Epidermal melanocyte (primary cell): ENCODE results near the gene ANKRD44.

ENCODE experiments used
- DNase-seq: peaks from one replicate; pipeline ENCODE4 v3.0.0; 2011; ENCODE audit warnings: low spot score; ENCODE audit not compliant: insufficient read length

Gene ANKRD44

GRCh38 chr2:197181491-197181890 lies 129.1 kb downstream of the ANKRD44 start:
- DNase-seq = no peak

DNA sequence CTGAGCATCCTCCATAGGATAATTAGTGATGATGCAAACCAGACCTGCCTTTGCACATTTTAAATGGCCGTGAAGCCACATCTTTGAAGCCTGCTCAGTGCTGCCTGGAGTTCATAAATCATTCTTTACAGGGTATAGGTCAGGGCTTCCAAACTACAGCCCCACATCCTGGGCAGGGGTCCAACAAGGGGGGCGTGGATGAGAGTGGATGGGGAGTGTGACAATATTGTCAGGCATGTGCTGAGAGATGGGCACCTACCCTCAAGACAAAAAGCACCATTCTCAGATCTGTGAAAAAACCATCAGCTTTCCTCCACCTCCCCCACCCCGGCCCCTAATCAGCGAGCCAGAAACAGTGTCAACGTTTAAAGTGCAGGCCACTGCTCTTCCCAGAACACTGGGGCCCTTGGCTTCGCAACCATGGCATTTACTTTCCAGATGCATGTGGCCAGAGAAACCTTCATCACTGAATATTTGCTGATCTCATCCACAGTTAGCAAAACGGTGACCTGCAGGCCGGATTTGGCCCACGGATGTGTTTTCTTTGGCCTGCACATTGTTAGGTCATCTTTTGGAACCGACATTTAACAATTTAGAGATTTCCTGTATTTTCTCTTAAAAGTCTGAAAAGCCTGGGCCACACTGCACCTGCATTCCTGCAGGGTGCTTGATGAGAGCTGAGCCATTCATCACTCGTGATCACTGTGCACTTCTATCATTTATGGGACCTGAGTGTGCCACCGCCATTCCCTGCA lies 130.7 kb downstream of the ANKRD44 start:
- DNase-seq = no peak

DNA sequence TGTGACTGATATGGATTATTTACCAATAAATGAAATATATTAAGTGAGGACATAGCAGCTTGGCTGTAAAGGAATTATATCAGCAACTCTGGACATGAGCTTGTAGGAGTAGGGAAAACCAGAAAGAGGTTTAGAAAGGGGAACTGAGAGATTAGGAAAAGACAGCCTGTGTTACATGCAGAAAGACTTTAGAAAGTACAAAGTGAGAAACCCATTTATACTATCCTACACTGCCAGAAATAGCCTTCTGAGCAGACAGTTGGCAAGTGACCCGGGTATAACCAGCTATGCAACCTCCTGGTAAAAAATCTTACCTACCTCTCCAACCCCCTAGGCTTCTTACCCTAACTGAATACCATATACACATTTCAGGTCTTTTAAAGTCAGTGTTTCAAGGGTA lies 134.1 kb downstream of the ANKRD44 start:
- no peak for DNase-seq

- no peak for DNase-seq
Measured at GRCh38 chr2:197174539-197175094, 136.0 kb downstream of the ANKRD44 start.

GRCh38 chr2:197171582-197171981 lies 139.0 kb downstream of the ANKRD44 start:
- no peak for DNase-seq

DNA sequence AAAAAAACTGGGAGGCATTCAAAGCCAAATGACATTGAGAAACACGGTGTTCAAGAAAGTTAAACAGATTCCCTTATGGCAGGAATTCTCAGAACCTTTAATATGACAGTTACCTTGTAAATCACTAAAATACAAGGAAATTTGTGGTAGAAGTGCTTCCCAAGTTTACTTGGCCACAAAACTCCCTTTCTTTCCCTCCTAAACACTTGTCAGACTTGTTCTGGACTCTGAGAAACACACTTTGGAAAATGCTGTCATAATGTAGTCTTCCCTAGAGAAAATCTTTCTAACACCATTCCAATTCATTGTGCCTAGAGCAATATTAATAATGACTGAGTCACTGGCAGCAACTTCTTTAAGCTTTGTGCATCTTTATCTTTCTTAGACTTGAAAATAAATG lies 140.4 kb downstream of the ANKRD44 start:
- no peak for DNase-seq

GRCh38 chr2:197168705-197169104 lies 141.9 kb downstream of the ANKRD44 start:
- DNase-seq = no peak

DNA sequence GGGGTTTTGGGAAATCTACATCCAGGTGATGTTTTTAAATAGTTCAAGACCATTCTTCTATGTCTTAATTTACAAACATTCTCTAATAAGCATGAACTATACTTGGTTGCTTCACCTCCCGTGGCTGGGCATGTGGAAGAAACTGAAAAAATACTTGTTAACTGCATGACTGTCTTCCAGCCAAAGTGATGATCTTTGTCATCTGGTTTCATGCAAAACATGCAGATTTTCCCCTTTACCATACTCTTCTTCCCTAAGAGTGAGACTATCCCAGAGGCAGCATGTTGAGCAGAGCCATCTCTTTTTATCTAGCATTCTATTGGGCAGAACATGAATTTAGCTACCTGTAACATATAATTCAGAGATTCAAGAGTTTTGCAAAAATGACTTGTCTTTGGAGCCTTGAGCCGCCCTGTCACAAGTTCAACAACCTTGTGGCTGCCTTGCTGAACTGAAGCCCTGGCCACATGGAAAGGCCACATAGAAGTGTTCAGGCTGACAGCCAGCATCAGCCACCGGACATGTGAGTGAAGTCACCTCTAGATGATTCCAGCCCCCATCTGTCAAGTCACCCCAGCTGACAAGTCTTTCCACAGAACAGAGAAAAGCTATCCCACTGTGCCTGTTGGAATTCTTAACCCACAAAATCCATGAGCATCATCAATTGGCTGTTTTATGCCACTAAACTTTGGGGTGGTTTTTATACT lies 142.8 kb downstream of the ANKRD44 start:
- no peak for DNase-seq

DNA sequence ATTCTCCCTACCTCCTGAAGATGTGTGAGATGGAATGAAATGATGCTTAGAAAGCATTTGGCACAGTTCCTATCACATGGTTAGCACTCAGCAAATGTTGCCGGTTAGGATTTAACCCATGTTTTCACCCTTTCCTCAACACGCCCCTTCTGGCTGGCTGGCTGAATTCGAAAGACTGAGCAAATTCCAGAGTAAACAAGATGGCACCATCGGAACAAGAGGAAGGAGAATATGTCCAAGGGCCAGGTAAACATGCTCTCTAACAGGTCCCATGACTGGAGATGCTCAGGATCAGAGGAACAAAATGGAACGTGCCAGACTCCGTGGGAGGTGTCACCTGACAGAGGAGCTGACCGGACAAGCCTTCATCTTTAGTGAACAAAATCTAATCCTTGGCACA lies 145.6 kb downstream of the ANKRD44 start:
- DNase-seq = no peak

DNA sequence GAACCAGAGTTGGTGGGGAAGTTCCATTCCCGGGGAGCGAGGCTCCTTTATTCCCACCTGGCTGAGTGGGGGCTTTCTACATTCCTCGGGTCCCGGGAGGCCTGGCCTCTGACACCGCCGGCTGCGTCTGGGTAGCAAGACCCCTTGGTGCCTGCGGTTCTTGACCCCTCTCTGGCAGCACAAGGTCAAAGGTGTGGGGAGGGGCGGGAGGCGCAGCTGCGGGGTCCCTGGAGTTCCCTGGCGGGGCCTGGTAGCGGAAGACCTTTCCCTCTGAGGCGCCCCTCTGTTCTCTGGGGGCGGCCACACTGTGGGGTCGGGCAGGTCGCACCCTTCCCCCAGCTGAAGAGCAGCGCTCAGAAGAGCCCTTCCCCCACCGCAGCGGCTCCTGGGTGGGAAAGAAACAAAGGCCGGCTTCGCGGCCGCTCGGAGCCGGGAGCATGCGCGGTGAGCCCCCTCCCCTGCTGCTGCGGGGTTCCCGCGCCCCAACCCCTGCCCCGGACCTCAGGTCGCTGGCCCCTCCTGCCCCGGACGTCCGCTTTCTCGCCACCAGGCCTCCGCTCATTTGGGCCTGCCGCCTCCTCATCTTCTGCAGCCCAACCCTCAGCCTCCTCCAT lies 146.3 kb downstream of the ANKRD44 start:
- no peak for DNase-seq

DNA sequence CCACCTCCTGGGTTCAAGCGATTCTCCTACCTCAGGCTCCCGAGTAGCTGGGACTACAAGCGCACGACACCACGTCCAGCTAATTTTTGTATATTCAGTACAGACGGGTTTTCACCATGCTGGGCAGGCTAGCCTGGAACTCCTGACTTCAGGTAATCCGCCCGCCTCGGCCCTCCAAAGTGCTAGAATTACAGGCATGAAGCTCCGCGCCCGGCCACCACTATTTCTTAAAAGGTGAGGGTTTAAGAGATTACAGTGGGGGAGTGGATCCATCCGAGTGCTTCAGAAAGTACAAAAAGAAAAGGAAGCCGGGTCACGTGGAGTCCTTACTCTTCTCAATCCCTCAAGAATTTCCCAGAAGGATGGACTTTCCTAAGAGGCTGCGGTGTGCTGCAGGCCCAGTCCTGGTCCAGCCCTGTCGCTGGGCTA lies 146.9 kb downstream of the ANKRD44 start:
- no peak for DNase-seq

DNA sequence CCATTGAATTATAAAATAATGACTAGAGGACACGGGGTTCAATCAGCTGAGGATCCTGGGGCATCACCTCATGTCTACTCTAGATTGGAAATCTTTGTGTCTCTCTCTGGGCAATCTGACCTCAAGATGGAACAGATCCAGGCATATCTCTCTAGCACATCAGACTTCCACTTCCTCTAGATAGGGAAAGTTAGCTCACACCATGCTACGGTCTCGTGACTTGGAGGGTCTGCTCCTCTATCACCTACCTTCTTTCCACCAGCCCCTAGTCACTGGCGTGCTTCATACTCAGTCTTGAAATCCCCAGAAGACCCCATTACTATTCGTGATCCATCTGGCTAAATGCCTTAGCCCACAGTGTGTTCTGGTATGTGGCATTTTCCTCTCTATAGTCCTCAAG lies 148.8 kb downstream of the ANKRD44 start:
- DNase-seq = no peak

- no peak for DNase-seq
Measured at GRCh38 chr2:197159661-197160211, 150.8 kb downstream of the ANKRD44 start.

- DNase-seq = no peak
Measured at GRCh38 chr2:197158591-197159550, 151.7 kb downstream of the ANKRD44 start.

- DNase-seq = no peak
Measured at GRCh38 chr2:197157879-197158537, 152.6 kb downstream of the ANKRD44 start.

DNA sequence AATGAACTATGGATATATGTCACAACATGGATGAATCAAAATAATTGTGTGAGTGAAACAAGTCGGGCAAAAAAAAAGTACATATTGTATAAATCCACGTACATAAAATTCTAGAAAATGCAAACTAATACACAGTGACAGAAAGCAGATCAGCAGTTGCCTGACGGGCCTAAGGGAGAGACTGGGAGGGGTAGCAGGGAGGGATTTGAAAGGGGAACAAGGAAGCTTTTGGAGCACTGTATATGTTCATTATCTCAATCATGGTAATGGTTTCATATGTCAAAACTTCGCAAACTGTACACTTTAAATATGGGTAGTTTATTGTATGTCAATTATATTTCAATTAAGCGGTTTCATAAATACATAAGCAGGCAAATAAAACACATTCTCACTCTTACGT lies 153.8 kb downstream of the ANKRD44 start:
- no peak for DNase-seq

DNA sequence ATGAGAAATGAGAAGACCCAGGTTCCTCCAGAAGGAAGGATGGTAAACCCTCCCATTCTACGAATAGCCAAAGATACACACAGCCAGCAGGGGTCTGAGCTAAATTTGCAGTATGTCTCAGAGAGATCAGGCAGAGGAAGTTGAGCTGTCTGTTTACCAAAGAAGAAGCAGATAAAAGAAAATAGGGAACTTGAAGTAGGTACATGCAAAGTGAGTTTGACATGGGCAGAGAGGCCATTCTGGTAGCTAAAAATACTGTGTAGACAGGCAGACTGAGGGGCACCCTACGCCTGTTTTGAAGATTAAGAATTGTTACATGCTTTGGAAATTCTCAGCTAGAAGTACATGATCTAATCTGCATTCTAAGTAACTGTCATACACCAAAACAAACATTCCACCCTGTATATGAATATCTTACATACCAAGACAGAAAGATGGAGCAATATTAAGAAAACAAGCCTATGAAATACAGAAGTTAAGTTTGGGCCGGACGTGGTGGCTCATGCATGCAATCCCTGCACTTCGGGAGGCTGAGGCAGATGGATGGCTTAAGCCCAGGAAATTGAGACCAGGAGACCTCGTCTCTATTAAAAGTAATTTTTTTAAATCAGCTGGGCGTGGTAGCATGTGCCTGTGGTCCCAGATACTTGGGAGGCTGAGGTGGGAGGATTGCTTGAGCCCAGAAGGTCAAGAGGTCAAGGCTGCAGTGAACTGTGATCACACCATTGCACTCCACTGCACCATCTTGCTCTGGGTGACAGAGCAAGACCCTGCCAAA lies 157.9 kb downstream of the ANKRD44 start:
- no peak for DNase-seq

GRCh38 chr2:197149546-197149945 lies 161.0 kb downstream of the ANKRD44 start:
- DNase-seq = no peak

- DNase-seq = no peak
Measured at GRCh38 chr2:197148401-197148800, 162.2 kb downstream of the ANKRD44 start.
